ENCODE measurements around the gene HOXC4. TPM values are rescaled to one million over a fixed set of nuclear protein-coding genes. Genes with fewer than 3 reads are reported as not detected.

The HOXC4 gene
- total and polyA plus RNA-seq, 4 donors, result 0.18 to 0.86 (median 0.51) TPM

DNA sequence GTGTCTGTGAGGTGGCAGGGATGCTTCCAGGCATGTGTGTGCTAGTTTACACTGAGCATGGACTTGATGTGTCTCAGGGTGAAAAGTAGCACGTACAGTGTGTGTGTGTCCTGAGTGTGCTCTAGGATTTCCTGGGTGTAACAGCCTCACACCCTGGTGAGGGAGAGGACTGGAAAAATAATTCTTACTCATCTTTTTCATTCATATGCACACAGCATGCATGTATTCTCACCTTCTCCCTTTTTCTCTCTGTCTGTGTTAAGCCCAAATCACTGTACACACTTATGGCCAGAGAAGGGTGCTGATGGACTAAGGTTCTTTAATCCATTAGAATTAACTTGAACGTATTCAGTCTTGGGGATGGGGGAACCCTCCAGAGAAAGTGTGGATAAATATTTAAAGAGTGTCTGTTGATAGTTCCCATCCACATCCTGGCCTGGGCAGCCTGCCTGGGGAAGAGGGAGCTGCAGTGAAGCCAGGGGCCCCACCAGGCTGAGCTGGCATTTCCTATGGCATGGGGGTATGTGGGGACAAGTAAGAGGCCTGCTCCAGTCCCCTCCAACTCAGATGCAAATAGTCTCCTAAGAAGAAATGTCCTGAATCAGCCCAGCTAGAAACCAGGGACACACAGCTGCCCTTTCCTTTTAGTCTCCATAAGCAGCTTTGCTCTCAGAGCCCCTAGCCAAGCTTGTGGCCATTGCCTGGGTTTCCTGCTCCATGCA, 45.9 kb upstream of the HOXC4 start:
- Histone ChIP-seq H3K9me3 (ENCODE audit: control insufficient read depth in 4 of 4, insufficient read depth in 3 of 4, low read length in 3 of 4) (peaks cover 0 to 3% (median 0%) of the 10 kb centered on the region in 4 donors), H3K4me1 (ENCODE audit: control insufficient read depth in 5 of 5, insufficient read depth in 5 of 5, low read length in 5 of 5) (peaks cover 0 to 20% (median 3%) of the 10 kb centered on the region in 5 donors), H3K4me3 (no peak overlapping the region), H3K27me3 (ENCODE audit: control insufficient read depth in 3 of 3, insufficient read depth in 3 of 3, low read length in 2 of 3) (peaks cover 9 to 96% (median 87%) of the 10 kb centered on the region in 3 donors), H3K9ac (ENCODE audit: insufficient read depth in 1 of 2, low read length in 2 of 2) (no peak overlapping the region), H3K27ac (ENCODE audit: low read depth in 1 of 2, low read length in 1 of 2) (no peak overlapping the region), H3K36me3 (ENCODE audit: control insufficient read depth in 4 of 4, insufficient read depth in 4 of 4, low read length in 4 of 4) (no peaks in the 10 kb centered on the region)
- 31 to 47% methylated on average over 2 of the region's 2 CpGs for WGBS, 2 donors
- ATAC-seq (ENCODE audit: insufficient read depth, low FRiP score) (no peak), DNase-seq (no peak)
- TF ChIP-seq, protein P1, sequence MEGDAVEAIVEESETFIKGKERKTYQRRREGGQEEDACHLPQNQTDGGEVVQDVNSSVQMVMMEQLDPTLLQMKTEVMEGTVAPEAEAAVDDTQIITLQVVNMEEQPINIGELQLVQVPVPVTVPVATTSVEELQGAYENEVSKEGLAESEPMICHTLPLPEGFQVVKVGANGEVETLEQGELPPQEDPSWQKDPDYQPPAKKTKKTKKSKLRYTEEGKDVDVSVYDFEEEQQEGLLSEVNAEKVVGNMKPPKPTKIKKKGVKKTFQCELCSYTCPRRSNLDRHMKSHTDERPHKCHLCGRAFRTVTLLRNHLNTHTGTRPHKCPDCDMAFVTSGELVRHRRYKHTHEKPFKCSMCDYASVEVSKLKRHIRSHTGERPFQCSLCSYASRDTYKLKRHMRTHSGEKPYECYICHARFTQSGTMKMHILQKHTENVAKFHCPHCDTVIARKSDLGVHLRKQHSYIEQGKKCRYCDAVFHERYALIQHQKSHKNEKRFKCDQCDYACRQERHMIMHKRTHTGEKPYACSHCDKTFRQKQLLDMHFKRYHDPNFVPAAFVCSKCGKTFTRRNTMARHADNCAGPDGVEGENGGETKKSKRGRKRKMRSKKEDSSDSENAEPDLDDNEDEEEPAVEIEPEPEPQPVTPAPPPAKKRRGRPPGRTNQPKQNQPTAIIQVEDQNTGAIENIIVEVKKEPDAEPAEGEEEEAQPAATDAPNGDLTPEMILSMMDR (IDR thresholded peaks at IDR 0.05; ENCODE audit: control extremely low read depth, extremely low read depth), result no peak

DNA sequence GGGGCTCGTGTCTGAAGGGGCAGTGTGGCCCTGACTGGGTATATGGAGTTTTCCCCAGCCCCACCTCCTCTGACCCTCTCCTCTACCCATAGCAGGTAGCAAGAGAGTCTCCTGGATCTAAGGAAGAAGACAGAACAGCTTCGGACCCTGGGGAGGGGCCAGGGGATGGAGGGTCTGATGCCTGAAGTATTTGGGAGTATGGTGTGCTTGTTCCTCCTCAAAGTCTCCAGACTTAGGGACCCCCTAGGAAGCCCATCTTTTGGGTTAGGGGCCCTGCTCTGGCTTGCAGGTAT, 45.4 kb upstream of the HOXC4 start:
- no peaks in the 10 kb centered on the region for H3K36me3 ChIP-seq (ENCODE audit: control insufficient read depth in 4 of 4, insufficient read depth in 4 of 4, low read length in 4 of 4)
- ATAC-seq (ENCODE audit: insufficient read depth, low FRiP score) (no peak), DNase-seq (no peak)
- H3K9ac ChIP-seq (ENCODE audit: insufficient read depth in 1 of 2, low read length in 2 of 2), result no peak overlapping the region
- peaks cover 0 to 20% (median 3%) of the 10 kb centered on the region in 5 donors for H3K4me1 ChIP-seq (ENCODE audit: control insufficient read depth in 5 of 5, insufficient read depth in 5 of 5, low read length in 5 of 5)
- 23 to 33% methylated on average over 2 of the region's 2 CpGs for WGBS, 2 donors
- no peak overlapping the region for H3K4me3 ChIP-seq
- TF ChIP-seq, protein P1 (IDR thresholded peaks at IDR 0.05; ENCODE audit: control extremely low read depth, extremely low read depth), result no peak
- peaks cover 7 to 96% (median 87%) of the 10 kb centered on the region in 3 donors for H3K27me3 ChIP-seq (ENCODE audit: control insufficient read depth in 3 of 3, insufficient read depth in 3 of 3, low read length in 2 of 3)
- H3K27ac ChIP-seq (ENCODE audit: low read depth in 1 of 2, low read length in 1 of 2), result no peak overlapping the region
- H3K9me3 ChIP-seq (ENCODE audit: control insufficient read depth in 4 of 4, insufficient read depth in 3 of 4, low read length in 3 of 4), result peaks cover 0 to 9% (median 0%) of the 10 kb centered on the region in 4 donors

DNA sequence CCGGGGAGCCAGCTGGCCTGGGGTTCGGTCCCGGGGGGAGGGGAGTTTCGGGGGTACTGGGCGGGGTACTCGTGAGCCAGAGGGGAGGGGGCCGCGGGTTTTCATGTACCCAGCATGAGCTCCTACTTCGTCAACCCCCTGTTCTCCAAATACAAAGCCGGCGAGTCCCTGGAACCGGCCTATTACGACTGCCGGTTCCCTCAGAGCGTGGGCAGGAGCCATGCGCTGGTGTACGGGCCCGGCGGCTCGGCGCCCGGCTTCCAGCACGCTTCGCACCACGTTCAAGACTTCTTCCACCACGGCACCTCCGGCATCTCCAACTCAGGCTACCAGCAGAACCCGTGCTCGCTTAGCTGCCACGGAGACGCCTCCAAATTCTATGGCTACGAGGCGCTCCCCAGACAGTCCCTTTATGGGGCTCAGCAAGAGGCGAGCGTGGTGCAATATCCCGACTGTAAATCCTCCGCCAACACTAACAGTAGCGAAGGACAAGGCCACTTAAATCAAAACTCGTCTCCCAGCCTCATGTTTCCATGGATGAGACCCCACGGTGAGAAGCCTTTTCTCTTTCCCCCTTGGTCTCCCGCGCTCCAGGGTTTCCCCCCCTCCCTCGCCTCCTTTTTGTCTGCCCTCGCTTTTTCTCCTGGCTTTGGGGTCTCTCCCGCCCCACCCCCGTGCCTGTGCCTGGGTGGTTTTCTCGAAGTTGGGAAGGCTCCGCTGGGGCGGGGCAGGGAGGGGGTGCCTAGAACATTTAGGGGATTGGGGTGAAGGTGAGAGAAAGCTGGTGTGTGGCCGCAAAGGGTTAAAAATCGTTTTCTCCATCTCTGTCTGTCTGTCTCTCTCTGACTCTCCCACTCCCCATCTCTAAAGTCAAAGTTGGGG, 44.2 kb upstream of the HOXC4 start:
- Histone ChIP-seq H3K4me1 (ENCODE audit: control insufficient read depth in 5 of 5, insufficient read depth in 5 of 5, low read length in 5 of 5) (peaks cover 0 to 20% (median 3%) of the 10 kb centered on the region in 5 donors), H3K36me3 (ENCODE audit: control insufficient read depth in 4 of 4, insufficient read depth in 4 of 4, low read length in 4 of 4) (no peaks in the 10 kb centered on the region), H3K27ac (ENCODE audit: low read depth in 1 of 2, low read length in 1 of 2) (no peak overlapping the region), H3K9ac (ENCODE audit: insufficient read depth in 1 of 2, low read length in 2 of 2) (no peak overlapping the region), H3K4me3 (no peak overlapping the region), H3K27me3 (ENCODE audit: control insufficient read depth in 3 of 3, insufficient read depth in 3 of 3, low read length in 2 of 3) (peaks cover 4 to 97% (median 86%) of the 10 kb centered on the region in 3 donors), H3K9me3 (ENCODE audit: control insufficient read depth in 4 of 4, insufficient read depth in 3 of 4, low read length in 3 of 4) (peaks cover 0 to 16% (median 0%) of the 10 kb centered on the region in 4 donors)
- peak in 1 of 3 donors; percentile 50 for DNase-seq
- 4% methylated on average over 51 of the region's 51 CpGs for WGBS, 2 donors
- ATAC-seq (ENCODE audit: insufficient read depth, low FRiP score), result no peak
- TF ChIP-seq, protein P1 (IDR thresholded peaks at IDR 0.05; ENCODE audit: control extremely low read depth, extremely low read depth), result no peak
